Mesenteric fat pad (tissue), 1 donor: ENCODE data around the gene VWA8. TPM values are rescaled to one million over a fixed set of nuclear protein-coding genes. Genes with fewer than 3 reads are reported as not detected.
"Not testable (repeated sequence)": the region's sequence is repeated elsewhere in the genome, so short reads cannot be mapped to it uniquely, and the experiment has no call there.

Source experiments
- DNase-seq: peaks from one replicate; pipeline ENCODE4 v3.0.0-alpha.2; 2020; ENCODE audit warnings: low spot score
- total RNA-seq: library from RNA; stranded (reverse); fragmentation: NEBNext Ultra II Directional; extraction: Animal tissue kit (Norgen Biotek cat#: 25700); gene quantifications from one replicate; pipeline ENCODE4 v1.2.1, GENCODE V29; 2021
- donor health status: DM: yes; HTN: yes; CAD: no.

VWA8 gene
- total RNA-seq, 1 donor from 2014 or later: 17.9 TPM

GRCh38 chr13:41562541-41563178 lies 398.2 kb downstream of the VWA8 start:
- DNase-seq: no peak

GRCh38 chr13:41562083-41562482 lies 398.8 kb downstream of the VWA8 start:
- no peak for DNase-seq

GRCh38 chr13:41561170-41561569 lies 399.7 kb downstream of the VWA8 start:
- DNase-seq: no peak

GRCh38 chr13:41558781-41559560 lies 401.9 kb downstream of the VWA8 start:
- no peak for DNase-seq

GRCh38 chr13:41557719-41558118 lies 403.2 kb downstream of the VWA8 start:
- DNase-seq: no peak

- no peak for DNase-seq
These were observed 406.1 kb downstream of the VWA8 start for GRCh38 chr13:41554626-41555386.

- DNase-seq: no peak
These were observed 406.7 kb downstream of the VWA8 start for GRCh38 chr13:41554180-41554579.

- no peak for DNase-seq
These were observed 408.9 kb downstream of the VWA8 start for GRCh38 chr13:41552031-41552430.

GRCh38 chr13:41550276-41550675 lies 410.6 kb downstream of the VWA8 start:
- no peak for DNase-seq

- DNase-seq: no peak
These were observed 411.4 kb downstream of the VWA8 start for GRCh38 chr13:41549491-41549890.

- no peak for DNase-seq
These were observed 412.0 kb downstream of the VWA8 start for GRCh38 chr13:41548910-41549309.

GRCh38 chr13:41548031-41548430 lies 412.9 kb downstream of the VWA8 start:
- DNase-seq: no peak

GRCh38 chr13:41547251-41548000 lies 413.5 kb downstream of the VWA8 start:
- DNase-seq: no peak

- DNase-seq: no peak
These were observed 414.3 kb downstream of the VWA8 start for GRCh38 chr13:41546372-41547190.

- no peak for DNase-seq
These were observed 415.5 kb downstream of the VWA8 start for GRCh38 chr13:41545432-41545707.

- no peak for DNase-seq
These were observed 417.1 kb downstream of the VWA8 start for GRCh38 chr13:41543664-41544300.

GRCh38 chr13:41542799-41543198 lies 418.1 kb downstream of the VWA8 start:
- DNase-seq: not testable (repeated sequence)

GRCh38 chr13:41542281-41542680 lies 418.6 kb downstream of the VWA8 start:
- no peak for DNase-seq

GRCh38 chr13:41541142-41541938 lies 419.6 kb downstream of the VWA8 start:
- no peak for DNase-seq
